AG09319 (cell line): ENCODE data around the gene CLMN.

ENCODE experiments used
- DNase-seq: peaks from one replicate; pipeline ENCODE4 v3.0.0-alpha.2; 2010; ENCODE audit warnings: low read depth; ENCODE audit errors: extremely low read depth
- TF ChIP-seq, protein P1 (sequence below): IDR thresholded peaks from 2 replicates; pipeline ENCODE4 v1.5.1; 2011; ENCODE audit warnings: low read depth, mild to moderate bottlenecking, inconsistent platforms, low read length, moderate library complexity

CLMN gene

DNA sequence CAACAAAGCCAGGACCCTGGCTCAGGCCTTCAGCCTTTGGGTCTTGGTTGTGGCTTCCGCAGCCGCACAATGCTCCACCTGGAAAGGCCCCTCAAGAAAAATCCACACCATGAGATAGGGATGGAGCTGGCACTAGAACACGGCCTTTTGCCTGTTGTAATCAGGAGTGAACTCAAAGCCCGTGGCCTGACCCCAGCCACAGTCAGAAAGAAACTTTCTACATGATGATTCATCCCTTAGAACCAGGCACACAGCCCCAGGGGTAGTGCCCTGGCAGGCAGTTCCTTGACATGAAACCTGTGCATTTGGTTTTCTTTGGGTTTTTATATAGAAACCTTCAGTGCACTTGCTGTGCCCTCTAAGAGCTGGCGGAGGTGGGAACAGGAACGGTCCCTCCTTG, 5.1 kb downstream of the CLMN start:
- TF ChIP-seq, protein P1, sequence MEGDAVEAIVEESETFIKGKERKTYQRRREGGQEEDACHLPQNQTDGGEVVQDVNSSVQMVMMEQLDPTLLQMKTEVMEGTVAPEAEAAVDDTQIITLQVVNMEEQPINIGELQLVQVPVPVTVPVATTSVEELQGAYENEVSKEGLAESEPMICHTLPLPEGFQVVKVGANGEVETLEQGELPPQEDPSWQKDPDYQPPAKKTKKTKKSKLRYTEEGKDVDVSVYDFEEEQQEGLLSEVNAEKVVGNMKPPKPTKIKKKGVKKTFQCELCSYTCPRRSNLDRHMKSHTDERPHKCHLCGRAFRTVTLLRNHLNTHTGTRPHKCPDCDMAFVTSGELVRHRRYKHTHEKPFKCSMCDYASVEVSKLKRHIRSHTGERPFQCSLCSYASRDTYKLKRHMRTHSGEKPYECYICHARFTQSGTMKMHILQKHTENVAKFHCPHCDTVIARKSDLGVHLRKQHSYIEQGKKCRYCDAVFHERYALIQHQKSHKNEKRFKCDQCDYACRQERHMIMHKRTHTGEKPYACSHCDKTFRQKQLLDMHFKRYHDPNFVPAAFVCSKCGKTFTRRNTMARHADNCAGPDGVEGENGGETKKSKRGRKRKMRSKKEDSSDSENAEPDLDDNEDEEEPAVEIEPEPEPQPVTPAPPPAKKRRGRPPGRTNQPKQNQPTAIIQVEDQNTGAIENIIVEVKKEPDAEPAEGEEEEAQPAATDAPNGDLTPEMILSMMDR, result no peak
- DNase-seq, result no peak

DNA sequence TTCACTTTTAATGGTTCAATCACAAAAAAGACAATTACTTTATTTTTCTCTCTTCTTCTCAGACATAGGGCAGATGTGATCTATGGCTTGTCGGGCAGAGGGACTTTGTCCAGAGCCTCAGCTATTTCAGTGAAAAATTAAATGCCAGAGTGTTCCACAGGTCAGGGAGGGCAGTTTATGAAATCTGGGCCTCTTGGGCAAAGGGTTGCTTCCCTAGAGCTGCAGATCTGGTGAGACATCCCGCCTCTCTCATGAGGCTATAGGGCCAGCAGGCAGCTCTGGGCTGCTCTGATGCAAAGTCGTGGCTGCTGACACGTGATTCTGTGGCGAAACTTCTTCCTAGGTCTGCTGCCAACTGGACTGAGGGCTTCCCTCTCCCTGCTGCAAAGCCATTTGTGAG, 6.0 kb downstream of the CLMN start:
- no peak for DNase-seq
- TF ChIP-seq, protein P1, result no peak

DNA sequence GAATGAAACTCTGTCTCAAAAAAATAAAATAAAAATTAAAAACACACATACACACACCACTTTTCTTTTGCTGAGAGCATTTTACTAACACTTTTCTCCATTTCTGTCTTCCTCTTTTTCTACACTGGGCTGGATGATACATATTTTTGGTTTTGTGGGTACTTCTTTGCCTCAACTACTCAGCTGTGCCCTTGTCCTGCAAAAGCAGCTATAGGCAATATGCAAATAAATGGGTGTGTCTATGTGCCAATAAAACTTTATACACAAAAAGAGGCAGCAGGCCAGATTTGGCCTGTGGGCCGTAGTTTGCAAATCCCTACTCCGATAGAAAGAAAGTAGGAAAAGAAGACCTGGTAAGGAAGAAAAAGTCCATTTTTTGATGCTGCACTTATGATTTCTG, 6.5 kb downstream of the CLMN start:
- DNase-seq, result no peak
- TF ChIP-seq, protein P1, result no peak

DNA sequence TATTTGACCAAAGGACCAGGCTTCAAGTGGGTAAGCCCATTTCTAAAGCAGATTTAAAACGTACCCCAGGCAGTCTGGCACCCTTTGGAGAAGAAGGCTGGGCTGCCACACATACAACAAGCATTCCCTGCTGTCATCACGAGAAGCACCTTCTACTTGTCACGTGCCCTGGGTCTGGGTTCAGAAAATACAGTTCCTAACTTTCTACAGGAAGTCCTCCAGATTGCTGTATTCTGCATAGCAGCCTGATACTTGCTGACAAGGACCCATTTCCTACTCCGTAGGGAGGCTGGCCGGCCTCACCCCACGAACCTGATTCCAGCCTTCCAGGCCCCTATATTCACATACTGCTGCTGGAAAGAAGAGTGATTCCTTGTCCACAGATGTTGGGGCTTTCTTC, 7.4 kb downstream of the CLMN start:
- no peak for DNase-seq
- TF ChIP-seq, protein P1, result no peak

DNA sequence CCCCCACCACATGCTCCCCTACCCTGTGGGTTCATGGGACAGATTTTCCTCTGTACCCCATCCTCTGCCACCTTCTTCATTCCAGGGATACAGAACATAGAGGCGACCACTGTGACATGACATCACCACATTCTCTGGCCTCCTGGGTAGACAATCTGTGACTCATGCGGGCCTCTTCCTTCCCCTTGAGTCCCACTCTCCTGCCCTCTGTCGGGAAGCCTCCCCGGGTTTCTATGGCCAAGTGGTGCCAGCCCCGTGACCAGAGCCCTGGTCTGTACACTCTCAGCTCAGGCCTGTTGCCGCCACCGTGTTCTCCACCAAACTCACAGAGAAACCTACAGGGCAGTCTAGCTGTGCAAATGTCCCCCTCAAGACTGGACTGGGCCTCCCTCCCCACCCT, 8.0 kb downstream of the CLMN start:
- DNase-seq, result no peak
- TF ChIP-seq, protein P1, result no peak

DNA sequence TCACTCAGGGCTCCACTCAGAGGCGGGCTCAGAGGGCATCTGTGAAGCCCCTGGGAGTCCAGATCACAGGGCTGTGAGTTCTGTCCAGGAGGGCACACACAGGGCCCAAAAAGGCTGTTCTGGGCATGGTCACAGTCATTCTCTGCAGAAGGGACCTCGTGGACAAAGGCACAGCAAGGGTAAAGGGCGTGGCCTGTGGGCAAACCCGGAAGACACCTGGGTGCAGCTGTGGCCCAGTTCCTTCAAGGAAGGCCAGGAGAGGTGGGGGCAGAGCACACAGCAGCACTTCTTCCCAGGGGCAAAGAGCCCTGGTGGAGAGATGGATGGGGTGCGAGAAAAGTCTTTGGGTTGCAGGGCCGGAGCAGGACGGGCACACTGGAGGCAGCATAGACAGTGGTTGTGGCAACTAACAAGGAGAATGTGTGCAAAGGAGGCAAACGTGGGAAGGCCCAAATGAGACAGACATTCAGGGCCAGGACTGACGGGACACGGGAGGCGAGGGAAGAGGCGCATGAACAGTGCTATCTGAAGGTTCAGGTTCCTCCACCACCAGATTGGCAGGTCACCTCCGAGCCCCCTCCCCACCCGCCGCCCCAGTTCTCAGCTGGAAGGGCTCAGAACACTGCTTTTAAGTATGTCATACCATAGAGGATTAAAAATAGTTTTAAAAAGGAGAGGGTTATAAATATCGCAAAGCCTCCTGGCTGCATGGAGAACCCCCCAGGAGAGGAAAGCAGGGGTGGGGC, 8.9 kb downstream of the CLMN start:
- TF ChIP-seq, protein P1, result no peak
- no peak for DNase-seq

DNA sequence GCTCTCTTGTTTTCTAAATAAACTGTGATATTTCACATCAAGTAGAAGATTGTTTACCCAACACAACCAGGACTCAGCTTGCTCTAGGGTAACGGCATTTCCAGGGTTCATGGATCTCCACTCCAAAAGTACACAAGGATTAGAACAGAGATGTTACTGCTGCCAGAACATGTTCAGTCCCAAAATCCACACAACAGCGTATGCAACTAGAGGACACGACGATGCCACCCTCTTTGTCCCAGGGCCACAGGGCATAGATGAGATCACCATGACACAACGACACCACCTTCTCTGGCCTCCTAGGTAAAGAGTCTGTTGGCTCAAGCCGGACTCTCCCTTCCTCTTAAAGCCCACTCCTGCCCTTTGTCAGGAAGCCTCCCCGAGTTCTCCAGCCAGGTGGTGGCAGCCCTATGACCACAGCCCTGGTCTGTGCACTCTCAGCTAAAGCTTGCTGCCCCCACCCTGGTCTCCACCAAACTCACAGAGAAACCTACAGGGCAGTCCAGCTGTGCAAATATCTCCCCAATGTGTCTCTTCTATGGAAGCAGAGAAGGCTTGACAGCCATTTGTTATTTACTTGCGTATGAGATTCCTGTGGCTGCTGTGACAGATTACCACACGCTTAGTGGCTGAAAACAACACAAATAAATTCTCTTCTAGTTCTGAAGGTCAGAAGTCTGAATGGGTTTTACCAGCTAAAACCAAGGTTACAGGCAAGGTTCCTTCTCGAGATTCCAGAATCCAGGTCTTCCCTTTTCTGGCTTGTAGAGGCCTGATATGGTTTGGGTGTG, 10.3 kb downstream of the CLMN start:
- TF ChIP-seq, protein P1, result no peak

More for the DNA sequence above, 10.3 kb downstream of the CLMN start:
- DNase-seq, result no peak
